PFSK-1 (cell line): ENCODE results near the gene BATF3.

Experiments used
- FOXP2 ChIP-seq: optimal IDR thresholded peaks from 2 replicates; pipeline ENCODE3; 2011; ENCODE audit warnings: borderline replicate concordance, control low read depth, inconsistent platforms; ENCODE audit not compliant: insufficient read depth; ENCODE audit errors: extremely low read length, extremely low read depth
- POLR2AphosphoS5 ChIP-seq: IDR thresholded peaks from 2 replicates; pipeline ENCODE4 v1.6.1; 2012; ENCODE audit warnings: low read depth, mild to moderate bottlenecking, control low read depth, low read length, moderate library complexity
- REST ChIP-seq, 2 experiments: IDR thresholded peaks; 2 replicates each; pipeline versions ENCODE4 v1.6.1 to v1.8.0; 2011 to 2012; ENCODE audit warnings: low read depth in 2 of 2, low read length in 2 of 2, control low read depth in 1 of 2, inconsistent platforms in 1 of 2, mild to moderate bottlenecking in 1 of 2, moderate library complexity in 1 of 2; ENCODE audit not compliant: insufficient read depth in 1 of 2
- SIN3A ChIP-seq: IDR thresholded peaks from 2 replicates; pipeline ENCODE4 v1.6.1; 2012; ENCODE audit warnings: mild to moderate bottlenecking, low read length, moderate library complexity, borderline replicate concordance; ENCODE audit not compliant: insufficient read depth
- TAF1 ChIP-seq: IDR thresholded peaks from 2 replicates; pipeline ENCODE4 v1.6.1; 2012; ENCODE audit warnings: low read length, control low read depth, borderline replicate concordance; ENCODE audit not compliant: insufficient read depth

Gene BATF3

DNA sequence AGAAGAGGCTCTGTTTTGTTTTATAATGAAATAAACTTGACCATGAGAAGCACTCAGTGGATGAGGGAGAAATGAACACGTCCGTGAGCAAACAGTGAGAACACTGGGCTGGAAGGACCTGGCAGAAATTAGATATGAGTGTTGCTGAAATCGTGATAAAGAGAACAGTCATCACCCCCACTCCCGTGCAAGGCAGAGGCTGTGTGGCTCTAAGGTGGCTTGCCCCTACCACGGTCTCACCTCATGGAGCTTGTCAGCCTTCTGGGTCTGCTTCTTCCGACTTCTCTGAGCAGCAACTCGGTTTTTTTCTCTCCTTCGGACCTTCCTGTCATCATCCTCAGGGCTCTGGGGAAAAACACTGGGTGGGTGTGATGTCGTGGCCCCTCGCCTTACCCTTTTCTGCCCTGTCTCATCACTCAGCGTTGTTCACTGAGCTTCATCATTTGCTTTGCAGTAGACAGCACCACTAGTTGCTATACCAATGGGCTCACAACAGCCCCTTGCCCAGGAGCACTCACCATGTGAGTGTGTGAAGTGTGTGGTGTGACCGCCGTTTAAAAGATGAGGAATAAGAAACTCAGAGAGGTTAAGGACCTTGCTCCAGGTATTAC lies 2.8 kb downstream of the BATF3 start:
- TF ChIP-seq REST (IDR thresholded peaks at IDR 0.05; ENCODE audit: insufficient read depth in 1 of 2, low read depth in 2 of 2, low read length in 2 of 2) (no peak), FOXP2 (no peak), SIN3A (no peak), POLR2AphosphoS5 (no peak), TAF1 (no peak)

GRCh38 chr1:212692774-212693644 lies 6.6 kb downstream of the BATF3 start:
- TF ChIP-seq FOXP2 (no peak), SIN3A (no peak), POLR2AphosphoS5 (no peak), TAF1 (no peak), REST (IDR thresholded peaks at IDR 0.05; ENCODE audit: insufficient read depth in 1 of 2, low read depth in 2 of 2, low read length in 2 of 2) (no peak)

- TF ChIP-seq SIN3A (no peak), TAF1 (no peak), REST (IDR thresholded peaks at IDR 0.05; ENCODE audit: insufficient read depth in 1 of 2, low read depth in 2 of 2, low read length in 2 of 2) (no peak), FOXP2 (no peak), POLR2AphosphoS5 (no peak)
Measured at GRCh38 chr1:212691561-212692071, 8.0 kb downstream of the BATF3 start.

- TF ChIP-seq TAF1 (no peak), POLR2AphosphoS5 (no peak), REST (IDR thresholded peaks at IDR 0.05; ENCODE audit: insufficient read depth in 1 of 2, low read depth in 2 of 2, low read length in 2 of 2) (no peak), FOXP2 (no peak), SIN3A (no peak)
Measured at GRCh38 chr1:212690816-212691403, 8.7 kb downstream of the BATF3 start.
